Suprapubic skin (tissue), 4 donors: ENCODE data around the gene CDC42SE2.

ENCODE experiments used
- CTCF ChIP-seq, 2 donors: fragments of 200-600 bp in 1 of 2; fragments of 450-650 bp in 1 of 2; sonication (generic) in 1 of 2; IDR thresholded peaks; one replicate each; pipeline ENCODE4 v1.5.1; 2016 to 2019; ENCODE audit warnings: antibody characterized with exemption in 2 of 2, mild to moderate bottlenecking in 1 of 2, moderate library complexity in 1 of 2
- POLR2A ChIP-seq, 2 donors: fragments of 450-650 bp; IDR thresholded peaks; one replicate each; pipeline ENCODE4 v1.6.1; 2017; ENCODE audit warnings: antibody characterized with exemption in 2 of 2, mild to moderate bottlenecking in 2 of 2, moderate library complexity in 2 of 2
- POLR2AphosphoS5 ChIP-seq, 3 donors: sonication (generic); formaldehyde crosslinking; IDR thresholded peaks; one replicate each; pipeline ENCODE4 v1.6.1; 2017; ENCODE audit warnings: antibody characterized with exemption in 3 of 3

- TF ChIP-seq CTCF (IDR thresholded peaks at IDR 0.05) (no peak), POLR2AphosphoS5 (IDR thresholded peaks at IDR 0.05) (no peak), POLR2A (IDR thresholded peaks at IDR 0.05) (no peak)
These were observed 54.6 kb downstream of the CDC42SE2 start for GRCh38 chr5:131318455-131318854.
